Stimulated activated CD4-positive, alpha-beta T cell treated with anti-CD3 and anti-CD28 coated beads, Interleukin-12 subunit alpha, Interleukin-12 subunit beta, amount 100 ng/mL, for 48 hours (primary cell): ENCODE data around the gene P2RY10.
"Not testable (repeated sequence)": the region's sequence is repeated elsewhere in the genome, so short reads cannot be mapped to it uniquely, and the experiment has no call there.

Experiments
- DNase-seq, 3 donors: peaks; one replicate each; pipeline ENCODE4 v3.0.0-alpha.2; 2020; ENCODE audit warnings: low read depth in 2 of 3, low spot score in 1 of 3

Gene P2RY10

GRCh38 chrX:78945186-78945912 is at the start of gene P2RY10:
Gene P2RY10 (plus strand): TSS chrX:78945391. CDS start chrX:78960521, 15,130 bp downstream.
- DNase-seq = no peak

GRCh38 chrX:78922754-78923153 is 22.4 kb upstream of the P2RY10 start:
- no peak for DNase-seq

GRCh38 chrX:78923198-78924015 is 21.8 kb upstream of the P2RY10 start:
- no peak for DNase-seq

DNA sequence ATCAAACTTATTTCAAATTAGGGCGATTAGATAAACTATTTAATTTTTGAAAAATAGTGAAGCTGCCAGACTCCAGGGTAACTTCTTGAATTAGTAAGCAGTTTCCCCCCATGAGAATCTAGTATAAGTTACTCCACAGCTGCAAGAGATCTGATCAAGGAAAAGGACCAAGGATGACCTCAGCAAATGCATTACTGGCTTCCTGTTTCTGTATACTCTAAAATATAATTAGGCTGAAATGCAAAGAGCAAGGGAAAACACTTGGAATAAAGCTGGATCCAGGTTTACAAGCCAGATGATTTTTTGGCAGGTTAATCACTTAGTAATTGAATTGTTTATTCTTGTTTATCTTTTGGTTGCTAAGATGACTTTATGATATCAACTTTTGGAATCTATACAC is 13.4 kb upstream of the P2RY10 start:
- DNase-seq = no peak

DNA sequence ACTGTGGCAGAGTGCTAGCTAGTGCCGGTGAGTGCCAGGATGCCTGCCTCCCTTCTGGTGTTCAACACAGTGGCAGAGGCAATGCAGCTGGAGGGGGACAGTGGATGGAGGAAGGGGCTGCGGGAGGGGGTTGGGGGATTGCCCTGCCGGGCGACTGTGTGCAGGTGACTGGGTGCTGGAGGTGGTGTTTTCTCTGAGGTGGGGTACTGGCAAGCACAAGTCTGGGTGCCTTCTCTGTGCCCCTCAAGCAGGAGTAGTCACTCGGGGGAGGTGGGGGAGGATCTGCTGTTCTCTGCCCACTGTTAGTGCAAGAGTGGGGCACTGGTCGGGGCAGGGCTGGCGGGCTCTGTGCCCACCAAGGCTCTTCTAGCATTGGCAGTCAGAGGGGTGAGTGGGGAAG is 10.3 kb upstream of the P2RY10 start:
- no peak for DNase-seq

GRCh38 chrX:78944351-78944750 is 840 bp upstream of the P2RY10 start:
- DNase-seq = no peak

DNA sequence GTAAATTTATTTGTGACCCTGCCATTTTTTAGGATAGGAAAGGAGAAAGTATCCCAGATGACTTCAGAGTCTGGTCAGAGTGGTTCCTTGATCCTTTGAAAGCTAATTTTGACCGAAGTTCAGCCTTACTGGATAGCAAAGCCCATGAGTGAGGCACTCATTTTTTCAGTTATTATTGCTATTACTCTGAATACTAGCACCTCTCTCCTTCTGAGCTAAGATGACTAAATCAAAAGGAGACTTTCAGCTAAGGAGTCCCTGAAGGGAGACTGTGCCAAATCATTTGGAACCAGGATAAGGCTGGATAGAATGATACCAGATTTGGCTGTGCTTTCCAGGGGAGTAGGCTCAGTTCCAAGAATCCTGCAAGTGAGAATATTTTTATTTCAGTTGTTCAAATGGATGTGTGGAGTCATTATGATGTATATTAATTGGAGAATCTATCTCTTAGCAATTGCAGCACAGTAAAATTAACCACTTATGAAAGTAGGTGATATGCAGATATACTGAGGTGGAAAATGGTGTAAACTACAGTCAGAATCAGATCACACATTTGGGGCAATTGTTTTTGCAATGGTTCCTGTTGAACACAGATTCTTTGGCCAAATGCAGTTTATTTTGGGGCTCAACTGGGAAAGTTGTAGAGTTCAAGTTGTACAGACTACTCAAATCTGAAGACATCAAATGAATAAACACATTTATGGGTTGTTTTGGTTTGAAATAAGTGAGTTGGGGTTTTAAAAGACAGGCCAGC is 1.2 kb downstream of the P2RY10 start:
- no peak for DNase-seq

DNA sequence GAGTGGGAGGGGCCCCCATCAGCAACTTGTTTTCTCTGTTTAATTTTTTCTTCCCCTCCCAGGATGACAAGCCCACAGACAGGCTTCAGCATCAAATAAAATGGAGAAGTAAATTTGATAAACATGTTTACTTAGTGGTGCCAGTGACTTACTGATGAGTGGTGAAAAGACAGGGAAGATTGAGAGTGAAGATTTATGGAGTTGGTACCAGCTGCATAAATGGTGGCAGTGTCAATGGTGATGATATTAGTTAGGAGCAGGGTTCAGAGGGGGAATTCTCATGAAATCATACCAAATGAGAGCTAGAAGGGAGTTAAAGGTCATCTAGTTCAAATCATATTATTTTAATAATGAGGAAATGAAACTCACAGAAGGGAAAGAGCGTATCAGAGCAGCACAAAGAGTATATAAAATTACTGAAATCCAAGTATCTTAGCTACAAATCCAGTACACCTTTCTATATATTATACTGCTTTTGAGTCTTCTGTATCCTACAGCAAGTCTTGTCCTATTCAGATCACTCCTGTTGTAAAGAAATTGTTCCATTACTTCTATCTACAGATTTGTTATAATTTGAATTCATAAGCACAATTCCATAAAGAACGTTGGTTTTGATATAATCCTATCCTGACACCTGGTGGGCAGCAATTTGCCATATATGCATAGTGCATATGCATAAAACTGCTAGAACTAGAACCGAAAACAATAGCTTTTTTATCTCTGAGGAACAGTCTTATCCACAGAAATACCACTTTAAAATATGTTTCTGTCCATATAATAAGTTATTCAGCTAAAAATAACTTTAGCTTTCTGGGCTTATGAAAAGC is 5.0 kb downstream of the P2RY10 start:
- DNase-seq = no peak

DNA sequence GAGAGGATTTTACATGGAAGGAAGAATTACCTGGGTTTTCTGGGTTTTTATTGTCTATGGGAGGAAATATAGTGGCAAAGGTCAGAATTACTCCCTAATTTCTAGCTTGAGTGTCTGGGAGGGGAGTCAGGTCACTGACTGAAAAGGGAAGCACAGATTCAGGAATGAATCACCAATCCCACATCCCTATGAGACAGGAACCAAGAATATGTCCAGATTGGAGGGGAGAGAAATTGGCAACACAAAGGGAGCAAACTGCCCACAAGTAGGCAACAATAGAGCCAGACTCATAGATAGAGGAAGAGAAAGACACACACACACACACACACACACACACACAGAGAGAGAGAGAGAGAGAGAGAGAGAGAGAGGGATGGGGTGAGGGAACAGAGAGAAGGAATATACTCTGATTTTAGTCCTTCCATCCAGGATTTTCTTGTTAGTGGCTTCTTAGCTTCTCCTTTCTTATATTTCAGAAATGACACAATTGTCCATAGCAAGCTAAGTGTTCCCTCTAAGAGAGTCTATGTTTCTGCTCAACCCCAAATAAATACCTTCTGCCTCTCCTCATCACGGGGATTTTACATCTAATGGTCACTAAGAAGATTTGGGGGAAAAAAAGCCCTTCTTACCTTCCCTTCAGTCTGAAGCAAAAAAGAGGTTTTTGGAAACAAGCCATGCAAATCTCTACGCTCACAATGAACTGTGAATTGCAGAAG is 12.0 kb downstream of the P2RY10 start:
- DNase-seq = no peak

DNA sequence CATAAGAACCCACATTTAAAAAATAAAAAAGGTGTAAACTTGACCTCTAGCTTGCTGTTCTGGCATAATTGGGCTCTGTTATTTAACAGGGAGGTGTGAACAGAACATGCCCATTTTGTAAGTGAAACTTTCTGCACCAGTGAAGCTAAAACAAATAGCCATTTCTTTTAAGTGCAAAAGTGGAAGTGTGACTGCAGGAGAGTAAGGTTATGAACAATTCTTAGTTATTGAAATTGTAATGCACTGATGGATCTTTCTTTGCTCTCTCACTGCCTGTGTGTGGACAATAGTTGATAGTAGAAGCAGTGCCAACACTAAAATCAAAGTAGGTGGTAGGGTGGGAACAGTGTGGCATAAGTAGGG is 12.6 kb downstream of the P2RY10 start:
- no peak for DNase-seq

- no peak for DNase-seq
Observed at GRCh38 chrX:78958419-78959116, 13.4 kb downstream of the P2RY10 start.

DNA sequence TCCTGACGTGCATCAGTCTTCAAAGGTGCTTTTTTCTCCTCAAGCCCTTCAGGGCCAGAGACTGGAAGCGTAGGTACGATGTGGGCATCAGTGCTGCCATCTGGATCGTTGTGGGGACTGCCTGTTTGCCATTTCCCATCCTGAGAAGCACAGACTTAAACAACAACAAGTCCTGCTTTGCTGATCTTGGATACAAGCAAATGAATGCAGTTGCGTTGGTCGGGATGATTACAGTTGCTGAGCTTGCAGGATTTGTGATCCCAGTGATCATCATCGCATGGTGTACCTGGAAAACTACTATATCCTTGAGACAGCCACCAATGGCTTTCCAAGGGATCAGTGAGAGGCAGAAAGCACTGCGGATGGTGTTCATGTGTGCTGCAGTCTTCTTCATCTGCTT is 15.7 kb downstream of the P2RY10 start:
- DNase-seq = no peak

DNA sequence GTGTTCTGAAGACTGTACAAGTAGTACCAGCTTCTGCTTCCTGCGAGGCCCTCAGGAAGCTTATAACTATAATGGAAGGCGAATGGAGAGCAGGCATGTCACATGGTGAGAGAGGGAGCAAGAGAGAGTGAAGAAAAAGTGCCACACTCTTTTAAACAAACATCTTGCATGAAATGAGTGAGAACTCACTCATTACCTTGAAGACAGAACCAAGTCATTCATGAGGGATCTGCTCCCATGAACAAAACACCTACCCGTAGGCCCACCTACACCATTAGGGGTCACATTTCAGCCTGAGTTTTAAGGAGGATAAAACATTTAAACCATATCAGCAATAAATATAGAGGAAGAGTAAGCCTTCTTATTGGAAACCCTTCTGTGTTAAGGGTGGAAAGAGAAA is 19.4 kb downstream of the P2RY10 start:
- DNase-seq = no peak

- DNase-seq = peak in 1 of 3 donors; percentile 22
Observed at GRCh38 chrX:78979789-78980464, 34.7 kb downstream of the P2RY10 start.

DNA sequence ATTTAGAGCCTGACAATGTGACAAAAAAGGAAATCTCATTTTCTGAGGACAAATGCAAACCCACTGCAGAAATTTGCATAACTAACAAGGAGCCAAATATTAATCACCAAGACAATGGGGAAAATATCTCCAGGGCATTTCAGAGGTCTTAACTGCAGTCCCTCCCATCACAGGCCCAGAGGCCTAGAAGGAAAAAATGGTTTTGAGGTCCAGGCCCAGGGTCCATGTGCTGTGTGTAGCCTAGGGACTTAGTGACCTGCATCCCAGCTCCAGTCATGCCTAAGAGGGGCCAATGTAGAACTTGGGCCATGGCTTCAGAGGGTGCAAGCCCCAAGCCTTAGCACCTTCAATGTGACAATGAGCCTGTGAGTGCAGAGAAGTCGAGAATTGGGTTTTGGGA is 44.2 kb downstream of the P2RY10 start:
- no peak for DNase-seq

DNA sequence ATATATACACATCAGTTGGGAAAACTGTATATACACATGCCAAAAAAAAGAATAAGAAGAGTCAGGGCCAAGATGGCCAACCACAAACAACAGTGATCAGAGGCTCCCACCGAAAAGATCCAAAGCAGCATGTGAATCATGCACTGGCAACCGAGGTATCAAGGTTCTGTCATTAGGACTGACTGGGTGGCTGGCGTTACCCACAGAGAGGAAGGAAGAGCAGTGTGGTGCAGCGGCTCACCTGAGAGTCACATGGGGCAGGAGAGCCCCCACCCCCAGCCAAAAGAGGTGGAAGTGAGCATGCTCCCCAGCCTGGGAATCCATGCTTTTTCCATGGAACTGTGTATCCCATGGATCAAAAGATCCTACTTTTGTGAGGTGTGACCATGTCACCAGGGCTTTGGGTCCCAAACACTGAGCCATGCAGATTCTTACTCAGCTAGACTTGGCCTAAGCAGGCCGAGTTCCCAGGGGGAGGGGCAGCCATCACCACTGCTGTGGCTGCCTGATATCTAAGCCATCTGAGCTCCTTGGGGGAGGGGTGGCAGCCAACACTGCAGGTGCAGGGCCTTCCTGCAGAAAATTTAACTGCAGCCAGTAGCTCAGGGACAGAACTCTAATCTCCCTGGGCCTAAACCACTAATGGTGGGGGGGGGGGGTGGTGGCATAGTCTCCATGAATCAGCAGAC is 52.8 kb downstream of the P2RY10 start:
- DNase-seq = no peak

DNA sequence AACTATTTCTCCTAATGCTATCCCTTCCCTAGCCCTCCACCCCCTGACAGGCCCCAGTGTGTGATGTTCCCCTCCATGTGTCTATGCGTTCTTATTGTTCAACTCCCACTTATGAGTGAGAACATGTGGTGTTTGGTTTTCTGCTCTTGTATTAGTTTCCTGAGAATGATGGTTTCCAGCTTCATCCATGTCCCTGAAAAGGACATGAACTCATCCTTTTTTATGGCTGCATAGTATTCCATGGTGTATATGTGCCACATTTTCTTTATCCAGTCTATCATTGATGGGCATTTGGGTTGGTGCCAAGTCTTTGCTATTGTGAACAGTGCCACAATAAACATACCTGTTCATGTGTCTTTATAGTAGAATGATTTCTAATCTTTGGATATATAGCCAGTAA is 62.3 kb downstream of the P2RY10 start:
- not testable (repeated sequence) for DNase-seq
